H1 (cell line): ENCODE results near the gene ARHGAP10. TPM values are rescaled to one million over a fixed set of nuclear protein-coding genes. Genes with fewer than 3 reads are reported as not detected.

ENCODE experiments used
- CTCF ChIA-PET: fragments of 300-600 bp; sonication (Branson Sonifier 250); formaldehyde crosslinking; loops from one replicate; lab custom pipeline; 2021; ENCODE audit not compliant: partially characterized antibody; lab: Charles Lee
- POLR2A ChIA-PET: fragments of 300-600 bp; sonication (Branson Sonifier 250); formaldehyde crosslinking; loops from one replicate; lab custom pipeline; 2021; ENCODE audit warnings: inconsistent platforms; ENCODE audit not compliant: partially characterized antibody; lab: Charles Lee
- DNase-seq, 2 experiments: peaks; one replicate each; pipeline versions ENCODE4 v3.0.0 to v3.0.0-alpha.2; 2010 to 2022; ENCODE audit warnings: low spot score in 2 of 2, low read depth in 1 of 2, mixed read lengths in 1 of 2
- FAIRE-seq: peaks from 2 replicates; lab custom pipeline; 2011; peaks lifted over from hg19 to GRCh38; lab: Jason Lieb, UNC
- H2AFZ ChIP-seq: 2 replicates; pipeline ENCODE4 v1.8.1; 2012; ENCODE audit warnings: low read length, inconsistent platforms
- H2AK5ac ChIP-seq: 2 replicates; pipeline ENCODE4 v1.6.1; 2013; ENCODE audit warnings: low read depth, low read length
- H2BK120ac ChIP-seq: replicated peaks from 2 replicates; pipeline ENCODE3; 2013; ENCODE audit warnings: low read depth, low read length, inconsistent platforms
- H2BK12ac ChIP-seq: 2 replicates; pipeline ENCODE4 v1.6.1; 2013; ENCODE audit warnings: low read depth, low read length
- H2BK15ac ChIP-seq: 2 replicates; pipeline ENCODE4 v1.6.1; 2013; ENCODE audit warnings: low read length
- H2BK20ac ChIP-seq: 2 replicates; pipeline ENCODE4 v1.6.1; 2013; ENCODE audit warnings: low read length
- H2BK5ac ChIP-seq: 2 replicates; pipeline ENCODE4 v1.6.1; 2013; ENCODE audit warnings: low read depth, low read length
- H3K14ac ChIP-seq: 2 replicates; pipeline ENCODE4 v1.6.1; 2013; ENCODE audit warnings: inconsistent platforms; ENCODE audit not compliant: insufficient read length
- H3K18ac ChIP-seq: 2 replicates; pipeline ENCODE4 v1.6.1; 2013; ENCODE audit warnings: low read length; ENCODE audit errors: extremely low read depth
- H3K23ac ChIP-seq: 2 replicates; pipeline ENCODE4 v1.6.1; 2013; ENCODE audit warnings: inconsistent platforms; ENCODE audit not compliant: insufficient read length
- H3K23me2 ChIP-seq: 2 replicates; pipeline ENCODE4 v1.6.1; 2013; ENCODE audit warnings: low read depth, low read length
- H3K27ac ChIP-seq: 2 replicates; pipeline ENCODE4 v1.6.1; 2011; ENCODE audit warnings: low read depth, low read length, inconsistent platforms
- H3K27me3 ChIP-seq, 4 experiments: replicated peaks in 1 of 4; 1 replicate in 1 of 4; 2 replicates in 3 of 4; pipeline versions ENCODE4 v1.6.1 to v1.8.1; 2011 to 2013; ENCODE audit warnings: low read length in 3 of 4, mild to moderate bottlenecking in 3 of 4, inconsistent platforms in 2 of 4, mixed read lengths in 2 of 4, moderate library complexity in 1 of 4; ENCODE audit not compliant: control insufficient read depth in 3 of 4, insufficient read depth in 3 of 4; ENCODE audit errors: extremely low read depth in 1 of 4
- H3K36me3 ChIP-seq, 4 experiments: 2 replicates each; pipeline versions ENCODE4 v1.6.1 to v1.8.1; 2011 to 2013; ENCODE audit warnings: mild to moderate bottlenecking in 4 of 4, low read length in 3 of 4, moderate library complexity in 2 of 4, control low read depth in 1 of 4, inconsistent platforms in 1 of 4; ENCODE audit not compliant: insufficient read depth in 4 of 4, control insufficient read depth in 2 of 4
- H3K4ac ChIP-seq: replicated peaks from 2 replicates; pipeline ENCODE3; 2013; ENCODE audit warnings: low read length, low read depth, mixed read lengths, inconsistent platforms; ENCODE audit not compliant: insufficient read length
- H3K4me1 ChIP-seq, 4 experiments: replicated peaks in 1 of 4; 1 replicate in 1 of 4; 2 replicates in 3 of 4; pipeline versions ENCODE4 v1.6.1 to v1.8.1; 2011 to 2013; ENCODE audit warnings: low read length in 3 of 4, inconsistent platforms in 2 of 4, mixed read lengths in 1 of 4; ENCODE audit not compliant: insufficient read depth in 4 of 4, control insufficient read depth in 3 of 4
- H3K4me2 ChIP-seq, 2 experiments: 2 replicates each; pipeline versions ENCODE4 v1.6.1 to v1.8.1; 2011 to 2013; ENCODE audit warnings: low read depth in 2 of 2, low read length in 2 of 2, control low read depth in 1 of 2, inconsistent platforms in 1 of 2, mild to moderate bottlenecking in 1 of 2; ENCODE audit not compliant: insufficient read depth in 1 of 2
- H3K4me3 ChIP-seq, 4 experiments: fragments of 200-600, 300-600 bp in 1 of 4; sonication (generic), shearing (Covaris generic), sonication (Bioruptor Twin) in 1 of 4; 2 replicates each; pipeline versions ENCODE4 v1.5.1 to v1.8.1; 2011 to 2016; ENCODE audit warnings: low read length in 4 of 4, low read depth in 3 of 4, control low read depth in 2 of 4, inconsistent platforms in 2 of 4, mild to moderate bottlenecking in 2 of 4, mixed read lengths in 1 of 4, moderate library complexity in 1 of 4; ENCODE audit not compliant: insufficient read depth in 2 of 4; ENCODE audit errors: extremely low read depth in 1 of 4
- H3K56ac ChIP-seq: replicated peaks from 2 replicates; pipeline ENCODE3; 2013; ENCODE audit warnings: low read depth, mild to moderate bottlenecking, mixed read lengths, low read length, inconsistent platforms; ENCODE audit not compliant: insufficient read length
- H3K79me1 ChIP-seq: 2 replicates; pipeline ENCODE4 v1.6.1; 2013; ENCODE audit warnings: low read depth, low read length, control low read depth
- H3K79me2 ChIP-seq, 2 experiments: 2 replicates each; pipeline versions ENCODE4 v1.6.1 to v1.8.1; 2012 to 2013; ENCODE audit warnings: low read length in 2 of 2, mild to moderate bottlenecking in 2 of 2, inconsistent platforms in 1 of 2; ENCODE audit not compliant: insufficient read depth in 2 of 2, control insufficient read depth in 1 of 2
- H3K9ac ChIP-seq, 4 experiments: replicated peaks in 1 of 4; 1 replicate in 1 of 4; 2 replicates in 3 of 4; pipeline versions ENCODE4 v1.6.1 to v1.8.1; 2011 to 2013; ENCODE audit warnings: low read depth in 3 of 4, low read length in 3 of 4, control low read depth in 2 of 4, mild to moderate bottlenecking in 2 of 4, moderate library complexity in 2 of 4, inconsistent platforms in 1 of 4; ENCODE audit errors: extremely low read depth in 1 of 4
- H3K9me3 ChIP-seq, 2 experiments: 2 replicates each; pipeline versions ENCODE4 v1.6.1 to v1.8.1; 2012 to 2013; ENCODE audit warnings: mild to moderate bottlenecking in 2 of 2, moderate library complexity in 2 of 2, control low read depth in 1 of 2, inconsistent platforms in 1 of 2, low read depth in 1 of 2, low read length in 1 of 2, mixed read lengths in 1 of 2; ENCODE audit not compliant: insufficient read depth in 2 of 2
- H4K20me1 ChIP-seq, 2 experiments: replicated peaks in 1 of 2; 2 replicates each; pipeline versions ENCODE3 to v1.8.1; 2011 to 2013; ENCODE audit warnings: inconsistent platforms in 2 of 2, low read length in 2 of 2, mild to moderate bottlenecking in 1 of 2; ENCODE audit not compliant: insufficient read depth in 2 of 2, control insufficient read depth in 1 of 2
- H4K5ac ChIP-seq: 2 replicates; pipeline ENCODE4 v1.6.1; 2013; ENCODE audit warnings: low read length, low read depth, mixed read lengths, inconsistent platforms; ENCODE audit not compliant: insufficient read length
- H4K8ac ChIP-seq: 2 replicates; pipeline ENCODE4 v1.8.0; 2013; ENCODE audit warnings: mild to moderate bottlenecking, moderate library complexity, low read length, inconsistent platforms; ENCODE audit not compliant: insufficient read depth; ENCODE audit errors: extremely low read depth
- H4K91ac ChIP-seq: replicated peaks from 2 replicates; pipeline ENCODE3; 2013; ENCODE audit warnings: low read length, mixed read lengths, inconsistent platforms; ENCODE audit not compliant: insufficient read length
- CHD1 ChIP-seq: IDR thresholded peaks from 2 replicates; pipeline ENCODE4 v1.6.1; 2012; ENCODE audit warnings: low read depth, low read length, improper control_type of control experiment
- EP300 ChIP-seq, 2 experiments: IDR thresholded peaks; 1 replicate in 1 of 2; 2 replicates in 1 of 2; pipeline ENCODE4 v1.6.1; 2011 to 2012; ENCODE audit warnings: low read depth in 2 of 2, low read length in 2 of 2, mild to moderate bottlenecking in 2 of 2, borderline replicate concordance in 1 of 2, inconsistent platforms in 1 of 2, moderate library complexity in 1 of 2
- JUND ChIP-seq: IDR thresholded peaks from 2 replicates; pipeline ENCODE4 v1.6.1; 2011; ENCODE audit warnings: mild to moderate bottlenecking, improper control_type of control experiment, low read length
- ZNF274 ChIP-seq: IDR thresholded peaks from 2 replicates; pipeline ENCODE4 v1.7.0; 2012; ENCODE audit warnings: low read length, borderline replicate concordance; ENCODE audit errors: extremely low read depth
- WGBS, 2 experiments: shearing (Covaris generic) in 1 of 2; methylation state at CpG; one replicate each; pipeline versions ENCODE4 v1.1.6 to v1.1.7; 2013 to 2015; ENCODE audit warnings: low lambda C conversion rate in 2 of 2, mixed read lengths in 2 of 2, inconsistent platforms in 1 of 2, low coverage in 1 of 2, missing lambda C conversion rate in 1 of 2; ENCODE audit not compliant: insufficient replicate concordance in 2 of 2, insufficient coverage in 1 of 2, insufficient read length in 1 of 2; ENCODE audit errors: extremely low coverage in 1 of 2, missing lambda C conversion rate in 1 of 2; 5-methylcytosine and 5-hydroxymethylcytosine counted together
- polyA plus RNA-seq, 7 experiments: library from polyadenylated mRNA; depleted of rRNA in 3 of 7; stranded (reverse) in 5 of 7; unstranded in 2 of 7; fragments of >200 nt in 5 of 7; fragments of 200-250 nt in 2 of 7; gene quantifications; 1 replicate in 5 of 7; 2 replicates in 1 of 7; 4 replicates in 1 of 7; pipeline versions ENCODE4 v1.2.1 to v1.2.3, GENCODE V29; 2011 to 2013; ENCODE audit warnings: missing spikeins in 2 of 7, mixed read lengths in 2 of 7
- total RNA-seq: library from RNA; stranded (reverse); fragmentation: NEBNext Ultra II Directional; extraction: Animal tissue kit (Norgen Biotek cat#: 25700); gene quantifications from 2 replicates; pipeline ENCODE4 v1.2.1, GENCODE V29; 2021
- TF ChIP-seq, protein P1 (sequence below): IDR thresholded peaks from 2 replicates; pipeline ENCODE4 v1.6.1; 2011; ENCODE audit warnings: low read depth, mild to moderate bottlenecking, low read length; ENCODE audit not compliant: insufficient read depth

Gene ARHGAP10
- total and polyA plus RNA-seq, 2 of the 8 experiments (the other 6 are each of a cell fraction or from before 2014, with no cell fraction given): 3.7 to 6.1 TPM

DNA sequence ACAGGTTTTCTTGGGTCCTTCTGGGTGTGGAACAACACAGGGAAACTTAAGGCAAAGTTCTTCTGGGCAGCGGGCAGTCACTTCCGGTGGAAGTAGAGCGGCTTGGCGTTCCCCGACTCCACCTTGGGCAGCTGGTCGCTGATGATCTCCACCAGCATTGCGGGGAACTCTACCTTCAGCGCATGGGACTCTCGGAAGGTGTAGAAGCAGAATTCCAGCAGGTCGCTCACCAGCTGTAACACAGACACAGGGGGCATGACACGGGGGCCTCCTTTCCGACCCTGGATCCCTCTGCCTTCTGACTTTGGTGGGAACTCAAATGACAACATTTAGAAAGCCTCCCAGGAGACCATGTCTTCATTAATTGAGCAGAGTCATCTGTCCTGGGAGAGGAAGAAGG, 349.4 kb downstream of the ARHGAP10 start:
- no peak overlapping the region for H2AFZ ChIP-seq
- ChIA-PET CTCF (interaction anchor here (1.3 to 1.5 kb wide), 2 partner anchors 11 to 218 kb away, joined by 4 to 9 read pairs; no protein-coding TSS in a partner anchor), POLR2A (interaction anchor here (1.2 kb wide), 1 partner anchor 24 kb away, joined by 3 read pairs; no protein-coding TSS in a partner anchor)
- H4K20me1 ChIP-seq: no peaks in the 10 kb centered on the region
- H4K91ac ChIP-seq: no peak overlapping the region
- no peak overlapping the region for H4K8ac ChIP-seq
- H3K4me1 ChIP-seq: no peaks in the 10 kb centered on the region
- no peak overlapping the region for H2BK120ac ChIP-seq
- no peak overlapping the region for H3K4ac ChIP-seq
- H3K27ac ChIP-seq: no peak overlapping the region
- no peaks in the 10 kb centered on the region for H3K79me2 ChIP-seq
- no peak overlapping the region for H3K14ac ChIP-seq
- 92% methylated on average over 12 of the region's 12 CpGs; no CpG with 5 or more reads in 1 of the 2 experiments for WGBS, 2 experiments
- no peak overlapping the region for H3K4me2 ChIP-seq
- no peaks in the 10 kb centered on the region for H3K27me3 ChIP-seq
- H2BK15ac ChIP-seq: no peak overlapping the region
- no peak overlapping the region for H4K5ac ChIP-seq
- H3K56ac ChIP-seq: no peak overlapping the region
- H3K4me3 ChIP-seq: no peak overlapping the region
- H3K18ac ChIP-seq: no peak overlapping the region
- no peaks in the 10 kb centered on the region for H3K9me3 ChIP-seq
- no peak overlapping the region for H3K9ac ChIP-seq
- no peak for FAIRE-seq
- H2BK12ac ChIP-seq: no peak overlapping the region
- H2BK20ac ChIP-seq: no peak overlapping the region
- no peak for DNase-seq
- no peaks in the 10 kb centered on the region for H3K36me3 ChIP-seq
- H3K79me1 ChIP-seq: no peaks in the 10 kb centered on the region
- H3K23ac ChIP-seq: no peak overlapping the region
- no peak overlapping the region for H2AK5ac ChIP-seq
- H3K23me2 ChIP-seq: no peaks in the 10 kb centered on the region
- H2BK5ac ChIP-seq: no peak overlapping the region
- no peak for TF ChIP-seq JUND
- TF ChIP-seq CHD1: no peak
- no peak for TF ChIP-seq ZNF274
- TF ChIP-seq, protein P1, sequence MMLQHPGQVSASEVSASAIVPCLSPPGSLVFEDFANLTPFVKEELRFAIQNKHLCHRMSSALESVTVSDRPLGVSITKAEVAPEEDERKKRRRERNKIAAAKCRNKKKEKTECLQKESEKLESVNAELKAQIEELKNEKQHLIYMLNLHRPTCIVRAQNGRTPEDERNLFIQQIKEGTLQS: no peak
- TF ChIP-seq EP300 (IDR thresholded peaks at IDR 0.05; ENCODE audit: borderline replicate concordance in 1 of 2, low read depth in 2 of 2, low read length in 2 of 2): no peak
